ENCODE results near the gene TADA1.

GRCh38 chr1:166875302-166875733 lies 746 bp downstream of the TADA1 start:
- TF ChIP-seq EZH2 (IDR thresholded peaks at IDR 0.05; ENCODE audit: borderline replicate concordance, low read depth, low read length, severe bottlenecking): no peak
- TF ChIP-seq, protein P1, sequence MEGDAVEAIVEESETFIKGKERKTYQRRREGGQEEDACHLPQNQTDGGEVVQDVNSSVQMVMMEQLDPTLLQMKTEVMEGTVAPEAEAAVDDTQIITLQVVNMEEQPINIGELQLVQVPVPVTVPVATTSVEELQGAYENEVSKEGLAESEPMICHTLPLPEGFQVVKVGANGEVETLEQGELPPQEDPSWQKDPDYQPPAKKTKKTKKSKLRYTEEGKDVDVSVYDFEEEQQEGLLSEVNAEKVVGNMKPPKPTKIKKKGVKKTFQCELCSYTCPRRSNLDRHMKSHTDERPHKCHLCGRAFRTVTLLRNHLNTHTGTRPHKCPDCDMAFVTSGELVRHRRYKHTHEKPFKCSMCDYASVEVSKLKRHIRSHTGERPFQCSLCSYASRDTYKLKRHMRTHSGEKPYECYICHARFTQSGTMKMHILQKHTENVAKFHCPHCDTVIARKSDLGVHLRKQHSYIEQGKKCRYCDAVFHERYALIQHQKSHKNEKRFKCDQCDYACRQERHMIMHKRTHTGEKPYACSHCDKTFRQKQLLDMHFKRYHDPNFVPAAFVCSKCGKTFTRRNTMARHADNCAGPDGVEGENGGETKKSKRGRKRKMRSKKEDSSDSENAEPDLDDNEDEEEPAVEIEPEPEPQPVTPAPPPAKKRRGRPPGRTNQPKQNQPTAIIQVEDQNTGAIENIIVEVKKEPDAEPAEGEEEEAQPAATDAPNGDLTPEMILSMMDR (IDR thresholded peaks at IDR 0.05; ENCODE audit: borderline replicate concordance, extremely low read depth, low read length, poor library complexity, severe bottlenecking): no peak
